D721Med (cell line): ENCODE measurements around the gene IL4R.

Experiments used
- DNase-seq: peaks from one replicate; pipeline ENCODE4 v3.0.0; 2011; ENCODE audit warnings: low spot score; ENCODE audit not compliant: insufficient read length
- FAIRE-seq: peaks from 2 replicates; lab custom pipeline; 2011; peaks lifted over from hg19 to GRCh38; lab: Jason Lieb, UNC
- CTCF ChIP-seq: IDR thresholded peaks from 2 replicates; pipeline ENCODE4 v1.5.1; 2012; ENCODE audit warnings: mild to moderate bottlenecking, control low read depth; ENCODE audit not compliant: insufficient read depth; ENCODE audit errors: missing control alignments

IL4R gene

GRCh38 chr16:27310576-27311447 lies 3.0 kb upstream of the IL4R start:
- DNase-seq (no peak), FAIRE-seq (no peak)
- TF ChIP-seq CTCF = no peak

- TF ChIP-seq CTCF = no peak
- FAIRE-seq (no peak), DNase-seq (no peak)
Measured at GRCh38 chr16:27311448-27311830, 2.3 kb upstream of the IL4R start.

GRCh38 chr16:27311897-27312303 lies 1.9 kb upstream of the IL4R start:
- DNase-seq (no peak), FAIRE-seq (no peak)
- no peak for TF ChIP-seq CTCF

- DNase-seq (no peak), FAIRE-seq (no peak)
- no peak for TF ChIP-seq CTCF
Measured at GRCh38 chr16:27312580-27313421, 973 bp upstream of the IL4R start.

- FAIRE-seq (no peak), DNase-seq (no peak)
- no peak for TF ChIP-seq CTCF
Measured at GRCh38 chr16:27314161-27314723, 468 bp downstream of the IL4R start.

- no peak for TF ChIP-seq CTCF
- DNase-seq (no peak), FAIRE-seq (no peak)
Measured at GRCh38 chr16:27314986-27315332, 1.2 kb downstream of the IL4R start.
